Gastrocnemius medialis (tissue), 4 donors: Measurements from ENCODE around the gene CCL2. TPM values are rescaled to one million over a fixed set of nuclear protein-coding genes. Genes with fewer than 3 reads are reported as not detected.

Source experiments
- ATAC-seq, 2 donors: fragments of 150-250 bp; one replicate each; pipeline ENCODE4 v1.9.1; 2016
- DNase-seq, 2 donors: peaks; one replicate each; pipeline ENCODE4 v3.0.0-alpha.2; 2019
- H3K27ac ChIP-seq, 4 donors: fragments of 200-600 bp; sonication (generic); 1 replicate in 1 of 4; 2 replicates in 3 of 4; pipeline ENCODE4 v1.5.1; 2016 to 2018; ENCODE audit warnings: mild to moderate bottlenecking in 2 of 4, moderate library complexity in 1 of 4
- H3K27me3 ChIP-seq, 3 donors: fragments of 200-600 bp; sonication (generic) in 2 of 3; 1 replicate in 1 of 3; 2 replicates in 2 of 3; pipeline versions ENCODE4 v1.5.1 to v1.6.0; 2016 to 2019; ENCODE audit warnings: mild to moderate bottlenecking in 1 of 3, moderate library complexity in 1 of 3
- H3K36me3 ChIP-seq, 2 donors: fragments of 200-600 bp; sonication (generic) in 1 of 2; one replicate each; pipeline ENCODE4 v1.5.1; 2017 to 2018
- H3K4me1 ChIP-seq, 2 donors: fragments of 200-600 bp; sonication (generic) in 1 of 2; one replicate each; pipeline ENCODE4 v1.5.1; 2016 to 2017; ENCODE audit warnings: mild to moderate bottlenecking in 2 of 2
- H3K4me3 ChIP-seq, 4 donors: fragments of 200-600 bp; sonication (generic) in 3 of 4; 1 replicate in 1 of 4; 2 replicates in 3 of 4; pipeline ENCODE4 v1.5.1; 2016 to 2019; ENCODE audit warnings: mild to moderate bottlenecking in 2 of 4
- H3K9me3 ChIP-seq, 3 donors: fragments of 200-600 bp; sonication (generic) in 2 of 3; 1 replicate in 1 of 3; 2 replicates in 2 of 3; pipeline ENCODE4 v1.5.1; 2016 to 2019
- CTCF ChIP-seq, 5 experiments: fragments of 450-650 bp in 3 of 5; fragments of 200-600 bp in 2 of 5; sonication (generic) in 2 of 5; IDR thresholded peaks in 4 of 5; conservative IDR thresholded peaks in 1 of 5; 1 replicate in 4 of 5; 2 replicates in 1 of 5; pipeline ENCODE4 v1.5.1; 2016 to 2019; ENCODE audit warnings: antibody characterized with exemption in 5 of 5, mild to moderate bottlenecking in 3 of 5, moderate library complexity in 3 of 5
- POLR2A ChIP-seq, 2 donors: fragments of 450-650 bp; IDR thresholded peaks; one replicate each; pipeline ENCODE4 v1.6.1; 2017; ENCODE audit warnings: antibody characterized with exemption in 2 of 2, mild to moderate bottlenecking in 2 of 2, moderate library complexity in 2 of 2
- in situ Hi-C, 4 donors: fragments of 200-750 bp; cut with MboI; loops; one replicate each; pipeline versions ENCODE4 v1.15.0 to v1.8.0; 2017; ENCODE audit warnings: low sequenced_read_pairs in 4 of 4
- intact Hi-C: fragments of 100-400 bp; cut with DNase I; formaldehyde crosslinking; loops from one replicate; pipeline ENCODE4 v1.15.1; 2023; ENCODE audit warnings: low total_unique reads
- total RNA-seq, 4 donors: library from RNA; depleted of rRNA; stranded (reverse); fragments of >200 nt; gene quantifications; one replicate each; pipeline versions ENCODE4 v1.1.0 to v1.2.3, GENCODE V29; 2016

Gene CCL2
- total RNA-seq, 4 donors from 2014 or later: 1.1 to 5.8 (median 4.1) TPM

GRCh38 chr17:34235389-34236028 lies 19.6 kb upstream of the CCL2 start:
- TF ChIP-seq POLR2A (IDR thresholded peaks at IDR 0.05) (no peak), CTCF (IDR thresholded peaks at IDR 0.05 in 4 of 5, conservative IDR thresholded peaks at IDR 0.05 in 1 of 5) (no peak)
- in situ Hi-C loops (no loop called here), intact Hi-C loops (loop anchor here (5.0 kb wide), 1 partner anchor 33 kb away; no protein-coding TSS in a partner anchor)
- DNase-seq (peak; percentile 31 to 53), ATAC-seq (peak; percentile 84 to 85)
- H3K4me3 ChIP-seq: no peak overlapping the region
- no peaks in the 10 kb centered on the region for H3K27me3 ChIP-seq
- H3K36me3 ChIP-seq: no peaks in the 10 kb centered on the region
- no peaks in the 10 kb centered on the region for H3K9me3 ChIP-seq
- peak overlapping the region; percentile 65 to 69 (median 67) for H3K27ac ChIP-seq
- H3K4me1 ChIP-seq: peaks cover 34 to 57% of the 10 kb centered on the region in 2 donors

GRCh38 chr17:34236281-34236892 lies 18.7 kb upstream of the CCL2 start:
- peak overlapping the region; percentile 65 to 69 (median 67) for H3K27ac ChIP-seq
- in situ Hi-C loops: no loop called here
- H3K4me1 ChIP-seq: peaks cover 41 to 64% of the 10 kb centered on the region in 2 donors
- intact Hi-C loops: loop anchor here (5.0 kb wide), 1 partner anchor 34 kb away; no protein-coding TSS in a partner anchor
- TF ChIP-seq POLR2A (IDR thresholded peaks at IDR 0.05) (no peak), CTCF (IDR thresholded peaks at IDR 0.05 in 4 of 5, conservative IDR thresholded peaks at IDR 0.05 in 1 of 5) (no peak)
- H3K36me3 ChIP-seq: no peaks in the 10 kb centered on the region
- H3K27me3 ChIP-seq: no peaks in the 10 kb centered on the region
- no peaks in the 10 kb centered on the region for H3K9me3 ChIP-seq
- ATAC-seq: no peak
- no peak overlapping the region for H3K4me3 ChIP-seq
- no peak for DNase-seq

- Histone ChIP-seq H3K4me1 (peaks cover 52 to 75% of the 10 kb centered on the region in 2 donors), H3K36me3 (no peaks in the 10 kb centered on the region), H3K27me3 (no peaks in the 10 kb centered on the region), H3K9me3 (no peaks in the 10 kb centered on the region), H3K27ac (no peak overlapping the region), H3K4me3 (no peak overlapping the region)
- DNase-seq (no peak), ATAC-seq (no peak)
- intact Hi-C loops: loop anchor here (5.0 kb wide), 1 partner anchor 35 kb away; no protein-coding TSS in a partner anchor
- in situ Hi-C loops: no loop called here
- TF ChIP-seq POLR2A (IDR thresholded peaks at IDR 0.05): no peak
- no peak for TF ChIP-seq CTCF (IDR thresholded peaks at IDR 0.05 in 4 of 5, conservative IDR thresholded peaks at IDR 0.05 in 1 of 5)
These were observed 17.6 kb upstream of the CCL2 start for GRCh38 chr17:34237458-34237857.

- no peaks in the 10 kb centered on the region for H3K36me3 ChIP-seq
- H3K4me3 ChIP-seq: no peak overlapping the region
- intact Hi-C loops: no loop called here
- H3K4me1 ChIP-seq: peaks cover 31 to 55% of the 10 kb centered on the region in 2 donors
- DNase-seq (peak; percentile 46 to 52), ATAC-seq (peak; percentile 52 to 62)
- no peaks in the 10 kb centered on the region for H3K27me3 ChIP-seq
- TF ChIP-seq CTCF (IDR thresholded peaks at IDR 0.05 in 4 of 5, conservative IDR thresholded peaks at IDR 0.05 in 1 of 5): no peak
- TF ChIP-seq POLR2A (IDR thresholded peaks at IDR 0.05): no peak
- no peaks in the 10 kb centered on the region for H3K9me3 ChIP-seq
- in situ Hi-C loops: no loop called here
- peak overlapping the region in 2 of 4 donors; percentile 29 to 39 for H3K27ac ChIP-seq
These were observed 14.0 kb upstream of the CCL2 start for GRCh38 chr17:34241062-34241461.
